ENCODE data around the gene UNC45A.

The UNC45A gene

GRCh38 chr15:90934949-90935751 is at the start of gene UNC45A:
TSS of gene UNC45A (plus strand) at chr15:90935285. CDS start at chr15:90935325, 40 bp downstream.
- peak within 1 kb of the TSS; percentile 81 for H3K4me3 ChIP-seq (ENCODE audit: low read length)
- TF ChIP-seq CTCF (conservative IDR thresholded peaks at IDR 0.05; ENCODE audit: low read length) = no peak
- DNase-seq (ENCODE audit: low read depth) = peak; percentile 73

GRCh38 chr15:90885432-90886290 is 49.4 kb upstream of the UNC45A start:
- peak; percentile 97 for TF ChIP-seq CTCF (conservative IDR thresholded peaks at IDR 0.05; ENCODE audit: low read length)
- DNase-seq (ENCODE audit: low read depth) = peak; percentile 53
- H3K4me3 ChIP-seq (ENCODE audit: low read length) = no peak overlapping the region

- TF ChIP-seq CTCF (conservative IDR thresholded peaks at IDR 0.05; ENCODE audit: low read length) = no peak
- DNase-seq (ENCODE audit: low read depth) = no peak
- H3K4me3 ChIP-seq (ENCODE audit: low read length) = no peak overlapping the region
Measured at GRCh38 chr15:90886291-90886614, 48.8 kb upstream of the UNC45A start.

GRCh38 chr15:90887037-90887481 is 48.0 kb upstream of the UNC45A start:
- H3K4me3 ChIP-seq (ENCODE audit: low read length) = no peak overlapping the region
- no peak for TF ChIP-seq CTCF (conservative IDR thresholded peaks at IDR 0.05; ENCODE audit: low read length)
- DNase-seq (ENCODE audit: low read depth) = no peak

GRCh38 chr15:90889313-90889730 is 45.8 kb upstream of the UNC45A start:
- DNase-seq (ENCODE audit: low read depth) = no peak

GRCh38 chr15:90889736-90890456 is 45.2 kb upstream of the UNC45A start:
- TF ChIP-seq CTCF (conservative IDR thresholded peaks at IDR 0.05; ENCODE audit: low read length) = no peak
- no peak for DNase-seq (ENCODE audit: low read depth)
- H3K4me3 ChIP-seq (ENCODE audit: low read length) = no peak overlapping the region

More at GRCh38 chr15:90889313-90889730, 45.8 kb upstream of the UNC45A start:
- no peak for TF ChIP-seq CTCF (conservative IDR thresholded peaks at IDR 0.05; ENCODE audit: low read length)
- H3K4me3 ChIP-seq (ENCODE audit: low read length) = no peak overlapping the region
